Measurements from ENCODE around the gene SLC38A11.
"Not testable (repeated sequence)": the region's sequence is repeated elsewhere in the genome, so short reads cannot be mapped to it uniquely, and the experiment has no call there.

The SLC38A11 gene

GRCh38 chr2:164954954-164955701, at the start of gene SLC38A11:
Gene SLC38A11 (minus strand): TSS chr2:164955525. CDS start chr2:164955247, 278 bp downstream.
- no peak for DNase-seq (ENCODE audit: low read depth)

GRCh38 chr2:165003443-165004130, 48.3 kb upstream of the SLC38A11 start:
- DNase-seq (ENCODE audit: low read depth): no peak

- no peak for DNase-seq (ENCODE audit: low read depth)
Observed at GRCh38 chr2:165002638-165003037, 47.3 kb upstream of the SLC38A11 start.

- DNase-seq (ENCODE audit: low read depth): not testable (repeated sequence)
Observed at GRCh38 chr2:164994664-164995299, 39.5 kb upstream of the SLC38A11 start.

- DNase-seq (ENCODE audit: low read depth): no peak
Observed at GRCh38 chr2:164993287-164994016, 38.1 kb upstream of the SLC38A11 start.

- DNase-seq (ENCODE audit: low read depth): peak; percentile 6
Observed at GRCh38 chr2:164992818-164993217, 37.5 kb upstream of the SLC38A11 start.

GRCh38 chr2:164992093-164992454, 36.7 kb upstream of the SLC38A11 start:
- DNase-seq (ENCODE audit: low read depth): not testable (repeated sequence)

- DNase-seq (ENCODE audit: low read depth): not testable (repeated sequence)
Observed at GRCh38 chr2:164991361-164992092, 36.2 kb upstream of the SLC38A11 start.

- not testable (repeated sequence) for DNase-seq (ENCODE audit: low read depth)
Observed at GRCh38 chr2:164990953-164991352, 35.6 kb upstream of the SLC38A11 start.

GRCh38 chr2:164988805-164989204, 33.5 kb upstream of the SLC38A11 start:
- DNase-seq (ENCODE audit: low read depth): not testable (repeated sequence)

GRCh38 chr2:164986027-164986426, 30.7 kb upstream of the SLC38A11 start:
- not testable (repeated sequence) for DNase-seq (ENCODE audit: low read depth)

- no peak for DNase-seq (ENCODE audit: low read depth)
Observed at GRCh38 chr2:164984428-164984827, 29.1 kb upstream of the SLC38A11 start.

- DNase-seq (ENCODE audit: low read depth): no peak
Observed at GRCh38 chr2:164981217-164981990, 26.1 kb upstream of the SLC38A11 start.

GRCh38 chr2:164980688-164981087, 25.4 kb upstream of the SLC38A11 start:
- not testable (repeated sequence) for DNase-seq (ENCODE audit: low read depth)

GRCh38 chr2:164979113-164979512, 23.8 kb upstream of the SLC38A11 start:
- no peak for DNase-seq (ENCODE audit: low read depth)

GRCh38 chr2:164976875-164977470, 21.6 kb upstream of the SLC38A11 start:
- DNase-seq (ENCODE audit: low read depth): not testable (repeated sequence)

GRCh38 chr2:164976301-164976700, 21.0 kb upstream of the SLC38A11 start:
- no peak for DNase-seq (ENCODE audit: low read depth)

- no peak for DNase-seq (ENCODE audit: low read depth)
Observed at GRCh38 chr2:164975891-164976290, 20.6 kb upstream of the SLC38A11 start.

GRCh38 chr2:164974221-164974620, 18.9 kb upstream of the SLC38A11 start:
- DNase-seq (ENCODE audit: low read depth): no peak

GRCh38 chr2:164972216-164972615, 16.9 kb upstream of the SLC38A11 start:
- no peak for DNase-seq (ENCODE audit: low read depth)

All from activated T-cell treated with anti-CD3 and anti-CD28 coated beads for 48 hours (primary cell).